Activated CD4-positive, alpha-beta T cell treated with anti-CD3 and anti-CD28 coated beads, Interleukin-2, Interleukin-4, amounts not matched to agents 100 ng/mL and 50 ng/mL, durations not matched to agents 16 hours and 8 hours (primary cell): ENCODE data around the gene FCHSD1.
A peak's percentile ranks its signal among the peaks of the same experiment; 100 is the strongest.

ENCODE experiments used
- DNase-seq: peaks from one replicate; pipeline ENCODE4 v3.0.0-alpha.2; 2020; ENCODE audit warnings: low spot score

Gene FCHSD1

GRCh38 chr5:141672841-141673813 lies 21.9 kb upstream of the FCHSD1 start:
- DNase-seq = no peak

- no peak for DNase-seq
These were observed 21.0 kb upstream of the FCHSD1 start for GRCh38 chr5:141672071-141672840.

DNA sequence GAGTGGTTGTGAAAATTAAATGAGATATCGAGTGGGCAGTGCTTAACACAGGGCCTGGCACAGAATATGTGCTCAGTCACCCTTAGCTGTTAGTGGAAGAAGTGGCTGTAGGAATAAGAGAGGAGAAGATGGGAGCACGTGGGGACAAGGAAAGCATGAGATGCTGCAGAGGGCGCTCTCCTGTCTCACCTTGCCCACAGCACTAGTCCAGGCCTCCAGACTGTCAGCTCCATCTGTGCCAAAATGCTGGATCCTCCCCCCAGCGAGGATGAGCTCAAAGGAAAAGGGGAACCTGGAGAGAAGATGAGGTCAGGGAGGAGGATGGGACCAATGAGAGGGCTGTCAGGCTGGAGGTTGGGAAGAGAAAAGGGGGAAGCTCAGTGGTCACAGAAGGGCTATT lies 18.3 kb upstream of the FCHSD1 start:
- DNase-seq = no peak

GRCh38 chr5:141668601-141669265 lies 17.5 kb upstream of the FCHSD1 start:
- no peak for DNase-seq

GRCh38 chr5:141665995-141666940 lies 15.1 kb upstream of the FCHSD1 start:
- DNase-seq = no peak

- peak; percentile 73 for DNase-seq
These were observed 13.7 kb upstream of the FCHSD1 start for GRCh38 chr5:141664733-141665461.

- DNase-seq = no peak
These were observed 12.3 kb upstream of the FCHSD1 start for GRCh38 chr5:141663506-141663905.

DNA sequence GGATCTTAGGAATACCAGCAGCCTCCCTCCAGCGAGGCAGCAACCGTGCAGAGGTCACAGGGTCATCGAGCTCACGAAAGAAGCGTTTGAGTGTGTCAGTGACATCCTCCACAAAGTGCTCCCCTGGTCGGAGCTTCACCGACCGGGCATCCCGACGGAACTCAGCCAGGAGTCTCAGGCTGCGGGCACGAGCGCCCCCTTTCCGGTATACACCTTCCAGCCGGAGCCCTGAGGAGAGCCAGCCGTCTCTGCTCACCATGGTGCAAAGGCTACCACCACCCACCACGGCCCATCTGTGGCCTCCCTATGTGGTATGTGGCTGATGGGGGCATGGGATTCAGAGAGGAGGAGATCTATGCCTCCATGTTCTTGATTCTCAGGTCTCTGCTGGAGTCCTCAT lies 10.8 kb upstream of the FCHSD1 start:
- no peak for DNase-seq

DNA sequence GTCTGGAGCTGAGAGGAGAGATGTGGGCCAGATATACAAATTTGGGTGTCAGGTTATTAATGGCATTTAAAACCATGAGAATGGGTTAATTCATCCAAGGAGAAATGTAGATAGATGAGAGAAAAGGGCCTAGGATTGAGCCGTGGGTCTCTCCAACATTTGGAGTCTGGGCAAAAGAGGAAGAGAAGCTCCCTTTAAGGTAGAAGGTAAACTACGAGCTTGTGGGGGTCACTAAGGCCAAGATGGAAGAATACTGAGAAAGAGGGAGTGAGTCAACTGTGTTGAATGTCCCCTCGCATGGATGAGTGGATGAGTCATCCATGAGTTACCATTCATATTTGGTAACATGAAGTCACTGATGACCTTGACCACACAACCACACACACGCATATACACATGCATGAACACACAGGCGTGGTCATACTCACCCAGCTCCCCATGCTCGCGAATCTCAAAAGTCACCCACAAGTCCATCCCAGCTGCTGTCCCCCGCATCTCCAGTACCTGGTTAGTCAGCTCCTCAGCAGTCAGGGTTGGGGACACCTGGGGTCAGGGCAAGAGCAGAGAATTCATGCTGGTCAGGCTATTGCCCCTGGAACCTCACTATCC lies 6.8 kb upstream of the FCHSD1 start:
- no peak for DNase-seq

DNA sequence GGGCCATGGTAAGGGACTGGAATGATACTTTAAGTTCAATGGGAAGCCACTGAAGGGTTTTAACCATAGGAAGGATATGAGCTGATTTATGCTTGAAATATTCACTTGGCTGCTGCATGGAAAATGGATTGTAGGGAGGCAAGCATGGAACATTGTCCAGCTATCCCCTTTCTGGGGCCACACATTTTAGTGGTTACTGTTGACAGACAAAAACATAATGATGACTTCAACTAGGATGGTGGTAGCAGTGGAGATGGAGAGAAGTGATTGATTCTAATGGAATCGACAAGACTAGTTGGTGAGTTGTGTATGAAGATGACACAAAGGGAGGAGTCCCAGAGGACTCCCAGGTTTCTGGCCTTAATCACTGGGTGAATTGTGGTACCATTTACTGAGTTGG lies 6.2 kb upstream of the FCHSD1 start:
- no peak for DNase-seq

- DNase-seq = no peak
These were observed 5.2 kb upstream of the FCHSD1 start for GRCh38 chr5:141656396-141656795.

GRCh38 chr5:141655020-141655419 lies 3.8 kb upstream of the FCHSD1 start:
- no peak for DNase-seq

- no peak for DNase-seq
These were observed 3.1 kb upstream of the FCHSD1 start for GRCh38 chr5:141654298-141654697.

- DNase-seq = no peak
These were observed 499 bp upstream of the FCHSD1 start for GRCh38 chr5:141651728-141652105.

DNA sequence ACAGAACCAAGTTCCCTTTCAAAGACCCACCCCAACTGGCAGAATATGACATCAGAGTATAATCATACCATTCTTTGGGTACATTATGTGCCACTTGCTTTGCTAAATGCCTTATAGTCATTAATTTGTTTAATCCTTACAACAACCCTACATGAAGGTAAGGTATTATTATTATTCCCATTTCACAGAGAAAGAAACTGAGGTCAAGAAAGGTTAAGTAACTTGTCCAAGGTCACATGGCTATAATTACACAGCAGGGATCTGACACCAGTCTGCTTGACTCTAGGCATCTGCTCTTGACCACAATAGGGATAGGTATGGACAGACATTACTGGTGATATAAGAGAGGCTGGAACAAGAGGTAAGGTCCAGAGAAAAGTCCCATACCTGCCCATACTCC lies 1.2 kb downstream of the FCHSD1 start:
- no peak for DNase-seq

GRCh38 chr5:141649056-141649688 lies 2.0 kb downstream of the FCHSD1 start:
- DNase-seq = no peak

- DNase-seq = no peak
These were observed 3.4 kb downstream of the FCHSD1 start for GRCh38 chr5:141647851-141648250.

- DNase-seq = no peak
These were observed 4.0 kb downstream of the FCHSD1 start for GRCh38 chr5:141647242-141647641.

GRCh38 chr5:141646026-141646425 lies 5.2 kb downstream of the FCHSD1 start:
- no peak for DNase-seq
